Natural killer cell treated with Interleukin-12 subunit alpha and Interleukin-12 subunit beta and Interleukin-15 and Interleukin-18, amount 100 ng/mL, for 72 hours (primary cell): ENCODE measurements around the gene HOXA1. TPM values are rescaled to one million over a fixed set of nuclear protein-coding genes. Genes with fewer than 3 reads are reported as not detected.

Experiments used
- ATAC-seq, 2 donors: fragments of 150-1000 bp; cut with Tn5 transposase in 1 of 2; sonication (Bioruptor Pico), chemical (Tn5 transposase) in 1 of 2; 2 replicates each; pipeline ENCODE4 v1.10.0; 2021
- DNase-seq: peaks from one replicate; pipeline ENCODE4 v3.0.0; 2022; ENCODE audit warnings: low spot score
- H3K27ac Mint-ChIP-seq, 2 donors: 1 replicate in 1 of 2; 2 replicates in 1 of 2; pipeline ENCODE4 v1.8.0; 2022; ENCODE audit warnings: mixed read lengths in 2 of 2, mild to moderate bottlenecking in 1 of 2, moderate library complexity in 1 of 2
- H3K27me3 Mint-ChIP-seq, 2 donors: 1 replicate in 1 of 2; 2 replicates in 1 of 2; pipeline ENCODE4 v1.8.0; 2022; ENCODE audit warnings: mixed read lengths in 2 of 2
- H3K36me3 Mint-ChIP-seq: one replicate; pipeline ENCODE4 v1.8.0; 2022; ENCODE audit warnings: mixed read lengths
- H3K4me1 Mint-ChIP-seq, 2 donors: 1 replicate in 1 of 2; 2 replicates in 1 of 2; pipeline ENCODE4 v1.8.0; 2022; ENCODE audit warnings: low read depth in 2 of 2, mixed read lengths in 2 of 2, mild to moderate bottlenecking in 1 of 2
- H3K4me3 Mint-ChIP-seq: one replicate; pipeline ENCODE4 v1.8.0; 2022; ENCODE audit warnings: mixed read lengths
- H3K9me3 Mint-ChIP-seq: 2 replicates; pipeline ENCODE4 v1.8.0; 2022; ENCODE audit warnings: mixed read lengths
- total RNA-seq, 2 donors: library from RNA; stranded (reverse); gene quantifications; one replicate each; pipeline ENCODE4 v1.2.3, GENCODE V29; 2022

The HOXA1 gene
- total RNA-seq, 2 donors from 2014 or later: 0.36 to 0.78 TPM

DNA sequence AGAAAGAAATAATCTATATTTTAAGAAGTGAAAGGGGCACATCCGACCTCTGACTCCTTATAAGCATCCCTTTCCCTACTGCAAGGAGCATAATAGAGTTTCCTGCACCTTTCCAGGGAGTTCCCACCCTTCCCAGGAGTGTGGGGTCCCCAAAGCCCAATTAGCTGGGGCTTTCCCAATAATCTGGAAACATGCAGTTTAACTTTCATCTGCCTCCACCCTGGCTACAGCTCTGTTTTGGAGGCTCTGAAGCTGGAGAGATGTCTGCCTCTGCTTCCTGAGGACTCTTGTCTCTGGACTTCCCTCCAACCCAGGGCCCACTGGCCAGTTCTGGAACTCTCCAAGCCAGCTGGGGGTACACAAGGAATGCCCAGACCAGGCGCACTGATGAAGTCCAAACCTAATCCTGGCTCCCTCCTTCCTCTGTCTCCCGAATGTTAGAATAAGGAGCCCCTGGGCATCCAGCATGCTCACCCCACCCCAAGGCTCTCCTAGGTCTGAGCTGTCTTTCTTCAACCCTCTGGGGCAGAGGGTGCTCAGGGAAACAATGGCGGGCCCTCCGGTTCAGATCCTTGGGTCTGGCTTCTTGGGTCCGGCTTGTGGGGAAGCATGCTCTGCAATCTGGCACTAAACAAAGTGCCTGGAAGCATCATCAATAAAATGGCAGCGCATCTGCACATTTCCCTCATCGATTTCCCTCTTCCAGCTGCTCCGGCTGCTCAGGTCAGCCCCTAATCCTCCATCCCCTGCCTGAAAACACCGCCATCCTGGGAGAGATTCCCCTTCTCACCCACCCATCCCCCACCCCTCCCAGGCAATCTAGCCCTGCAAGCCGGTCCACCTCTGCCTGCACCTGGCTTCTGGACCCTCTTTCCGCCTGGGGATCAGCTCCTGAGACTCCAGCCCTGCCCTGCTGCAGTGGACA is 21.4 kb upstream of the HOXA1 start:
- no peaks in the 10 kb centered on the region for H3K4me1 Mint-ChIP-seq
- H3K27me3 Mint-ChIP-seq: no peaks in the 10 kb centered on the region
- H3K9me3 Mint-ChIP-seq: no peaks in the 10 kb centered on the region
- H3K27ac Mint-ChIP-seq: no peak overlapping the region
- no peak overlapping the region for H3K4me3 Mint-ChIP-seq
- no peak for ATAC-seq
- no peak for DNase-seq
- no peaks in the 10 kb centered on the region for H3K36me3 Mint-ChIP-seq

DNA sequence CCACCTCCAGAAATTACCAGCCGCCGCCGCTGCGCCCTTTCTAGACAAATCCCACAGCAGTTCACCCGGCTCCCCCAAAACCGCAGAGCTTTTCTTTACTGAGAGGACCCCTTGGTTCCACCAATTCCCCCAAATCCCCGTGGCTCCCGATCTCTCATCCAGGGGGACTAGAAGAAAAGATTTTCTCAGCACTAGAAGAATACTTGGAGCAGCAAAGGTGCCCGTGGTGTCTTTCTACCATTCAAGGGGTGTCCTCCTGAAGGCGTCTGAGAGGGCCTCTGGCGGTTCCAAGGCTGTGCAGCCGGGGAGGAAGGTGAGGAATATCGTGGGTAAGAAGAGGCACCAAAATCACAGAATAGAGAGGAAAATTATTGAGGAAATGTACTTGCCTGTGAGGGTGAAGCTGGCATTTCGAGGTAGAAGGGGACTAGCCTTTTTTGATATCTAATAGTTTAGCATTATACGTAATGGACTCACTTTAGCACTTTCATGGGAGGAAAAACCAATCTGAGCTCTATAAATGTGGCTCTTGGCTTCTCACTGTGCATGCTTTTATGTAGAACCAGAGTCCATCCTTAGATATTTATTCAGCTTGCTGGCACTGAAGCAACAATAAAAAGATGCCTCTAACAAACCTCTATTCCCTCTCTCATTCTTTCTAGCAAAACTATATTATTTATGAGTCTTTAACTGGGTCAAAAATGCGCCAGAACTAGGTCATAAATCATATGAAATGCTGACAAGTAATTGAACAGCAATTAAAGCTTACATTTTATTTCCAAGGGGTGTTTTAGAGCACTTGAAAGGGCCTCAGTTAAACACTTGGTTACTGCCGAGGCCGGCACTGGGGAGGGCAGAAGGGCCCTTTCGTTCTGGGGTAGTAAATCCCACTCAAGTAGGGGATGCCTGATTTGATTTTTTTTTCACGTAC is 20.5 kb upstream of the HOXA1 start:
- ATAC-seq: no peak
- Mint-ChIP-seq H3K4me1 (no peaks in the 10 kb centered on the region), H3K4me3 (no peak overlapping the region), H3K27ac (no peak overlapping the region), H3K27me3 (no peaks in the 10 kb centered on the region), H3K9me3 (no peaks in the 10 kb centered on the region), H3K36me3 (no peaks in the 10 kb centered on the region)
- no peak for DNase-seq

DNA sequence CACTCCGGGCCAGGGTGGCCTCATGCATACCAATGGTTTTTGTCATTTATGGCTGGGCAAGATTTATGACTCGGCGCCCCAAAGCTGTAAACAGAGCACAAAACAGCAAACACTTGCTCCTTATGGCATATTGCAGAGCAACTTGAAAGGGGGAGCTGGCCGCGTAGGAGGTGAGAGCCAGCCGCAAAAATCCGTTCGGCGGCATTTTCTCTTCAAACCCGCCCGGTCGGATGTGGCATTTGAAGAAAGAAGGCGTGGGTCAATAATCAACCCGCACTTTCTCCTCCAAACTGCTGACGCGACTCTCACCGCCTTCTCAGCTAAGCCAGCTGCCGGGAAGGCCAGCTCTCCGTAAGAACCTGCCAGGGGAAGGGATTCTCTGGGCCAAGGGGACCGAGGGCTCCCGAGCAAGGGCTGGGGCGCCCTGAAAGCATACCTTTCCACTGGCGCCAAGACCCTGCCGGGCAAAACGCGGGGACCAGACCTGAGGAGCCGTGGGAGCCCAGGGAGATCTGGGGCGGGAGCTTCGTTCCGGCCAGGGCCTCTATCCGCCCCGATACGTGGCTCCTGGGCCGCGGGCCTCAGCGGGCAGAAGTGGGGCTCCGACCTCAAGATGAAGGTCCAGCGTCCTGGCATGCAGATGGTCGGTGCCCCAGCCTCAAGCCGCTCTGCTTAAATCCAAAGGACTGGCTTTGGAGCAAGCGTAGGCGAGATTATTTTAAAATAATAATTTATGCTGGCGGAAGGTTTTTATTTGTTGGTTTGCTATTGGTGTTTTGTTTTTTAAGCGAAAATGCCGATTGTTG is 19.6 kb upstream of the HOXA1 start:
- Mint-ChIP-seq H3K27ac (no peak overlapping the region), H3K4me1 (no peaks in the 10 kb centered on the region), H3K9me3 (no peaks in the 10 kb centered on the region), H3K4me3 (no peak overlapping the region), H3K36me3 (no peaks in the 10 kb centered on the region), H3K27me3 (no peaks in the 10 kb centered on the region)
- DNase-seq: no peak
- no peak for ATAC-seq

DNA sequence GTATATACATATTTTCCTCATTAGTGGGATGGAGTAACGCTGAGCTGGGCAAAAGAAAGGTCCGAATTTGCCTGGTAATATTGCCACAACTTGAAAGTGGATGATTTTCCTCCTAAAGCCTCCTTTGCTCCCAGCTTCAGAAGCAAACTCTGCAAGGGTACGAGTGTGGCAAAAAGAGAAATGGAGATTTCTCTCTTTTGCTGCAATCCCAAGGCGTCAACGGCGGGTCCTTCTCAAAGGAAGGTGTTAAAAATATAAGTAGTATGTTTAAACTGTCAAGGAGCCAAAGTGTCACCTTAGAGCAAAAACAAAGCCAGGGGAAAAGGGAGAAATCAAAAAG is 19.1 kb upstream of the HOXA1 start:
- Mint-ChIP-seq H3K4me3 (no peak overlapping the region), H3K36me3 (no peaks in the 10 kb centered on the region), H3K9me3 (no peaks in the 10 kb centered on the region), H3K27me3 (no peaks in the 10 kb centered on the region), H3K27ac (no peak overlapping the region), H3K4me1 (no peaks in the 10 kb centered on the region)
- ATAC-seq (no peak), DNase-seq (no peak)

DNA sequence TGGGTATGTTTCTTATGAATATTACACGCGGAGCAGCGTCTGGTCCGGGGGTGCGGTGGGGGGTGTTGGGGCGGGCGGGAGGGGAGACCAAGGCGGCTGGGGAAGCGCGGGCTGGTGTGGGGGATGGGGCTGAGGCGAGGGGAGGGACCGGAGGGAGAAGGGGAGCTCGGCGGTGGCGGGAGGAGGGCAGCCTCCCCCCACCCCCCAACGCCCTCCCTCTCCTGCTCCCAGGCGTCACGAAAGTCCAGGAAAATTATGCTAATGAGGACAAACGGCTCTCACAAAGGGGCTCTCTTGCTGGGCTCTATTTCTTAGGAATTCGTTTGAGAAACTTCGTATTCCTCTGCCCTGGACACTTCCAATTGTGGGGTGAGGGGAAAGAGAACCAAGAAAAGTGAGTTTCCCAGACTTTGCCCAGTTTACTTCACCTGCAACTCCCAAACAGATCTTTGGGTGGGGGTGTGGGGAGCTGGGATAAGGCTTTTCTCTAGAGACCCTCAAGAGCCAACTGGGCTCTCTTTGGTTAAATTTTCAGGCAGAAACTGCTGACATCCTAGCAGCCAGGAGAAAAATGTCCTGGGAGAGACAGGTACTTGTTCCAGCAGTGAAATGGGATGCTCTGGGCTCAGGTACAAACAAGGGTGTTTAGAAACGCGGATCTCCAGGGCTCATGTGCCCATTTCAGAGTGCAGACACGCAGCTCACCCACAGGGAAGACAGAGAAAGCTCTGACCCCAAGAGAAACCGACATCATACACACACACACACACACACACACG is 18.4 kb upstream of the HOXA1 start:
- ATAC-seq (no peak), DNase-seq (no peak)
- Mint-ChIP-seq H3K4me3 (no peak overlapping the region), H3K27ac (no peak overlapping the region), H3K9me3 (no peaks in the 10 kb centered on the region), H3K27me3 (no peaks in the 10 kb centered on the region), H3K36me3 (no peaks in the 10 kb centered on the region), H3K4me1 (no peaks in the 10 kb centered on the region)

DNA sequence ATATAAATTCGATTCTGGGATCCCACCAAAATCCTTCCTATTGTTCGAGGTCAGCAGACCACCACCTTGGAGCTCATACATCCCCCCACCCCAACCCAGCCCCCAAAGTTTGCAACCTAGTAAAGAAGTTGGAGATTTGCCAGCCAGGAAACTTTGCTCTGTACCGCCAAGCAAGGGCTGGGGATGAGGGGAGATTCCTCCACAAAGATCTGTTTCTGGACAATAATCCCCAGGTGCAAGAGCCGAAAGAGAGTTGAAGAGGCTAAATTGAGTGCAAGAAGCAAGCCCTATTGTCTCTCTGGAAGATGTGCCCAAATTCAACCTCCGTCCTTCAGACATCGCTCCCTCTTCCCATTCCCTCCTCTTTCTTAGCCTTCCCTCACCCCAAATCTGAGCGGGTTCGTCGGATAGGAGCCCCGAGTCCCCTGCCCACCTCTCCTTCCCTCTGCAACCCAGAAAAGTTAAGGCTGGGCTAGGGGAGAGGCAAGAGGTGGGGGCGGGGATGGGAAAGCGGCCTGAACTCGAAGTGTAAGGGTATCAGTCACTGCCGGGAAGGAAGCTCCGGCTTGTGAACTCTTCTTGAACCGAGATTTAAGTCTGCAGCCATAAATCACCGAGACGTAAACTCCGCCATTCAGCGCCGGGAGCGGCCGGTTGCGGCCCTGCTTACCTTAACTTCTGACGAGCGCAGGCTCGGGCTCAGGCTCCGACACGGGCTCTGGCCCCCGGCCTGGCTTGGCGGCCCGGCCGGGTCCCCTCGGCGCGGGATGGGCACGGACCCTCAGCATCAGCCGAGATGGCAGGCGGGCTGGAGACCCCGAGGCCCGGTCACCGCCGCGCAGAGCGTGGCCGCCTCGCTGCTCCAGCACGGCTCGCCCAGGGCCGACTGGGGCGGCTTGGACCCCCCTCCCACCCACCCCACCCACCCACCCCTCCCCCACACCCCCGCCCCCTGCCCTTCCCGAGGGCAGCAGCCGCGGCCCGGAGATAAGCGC is 17.5 kb upstream of the HOXA1 start:
- DNase-seq: no peak
- Mint-ChIP-seq H3K4me3 (no peak overlapping the region), H3K4me1 (no peaks in the 10 kb centered on the region), H3K9me3 (no peaks in the 10 kb centered on the region), H3K27ac (no peak overlapping the region), H3K36me3 (no peaks in the 10 kb centered on the region), H3K27me3 (no peaks in the 10 kb centered on the region)
- ATAC-seq: no peak

DNA sequence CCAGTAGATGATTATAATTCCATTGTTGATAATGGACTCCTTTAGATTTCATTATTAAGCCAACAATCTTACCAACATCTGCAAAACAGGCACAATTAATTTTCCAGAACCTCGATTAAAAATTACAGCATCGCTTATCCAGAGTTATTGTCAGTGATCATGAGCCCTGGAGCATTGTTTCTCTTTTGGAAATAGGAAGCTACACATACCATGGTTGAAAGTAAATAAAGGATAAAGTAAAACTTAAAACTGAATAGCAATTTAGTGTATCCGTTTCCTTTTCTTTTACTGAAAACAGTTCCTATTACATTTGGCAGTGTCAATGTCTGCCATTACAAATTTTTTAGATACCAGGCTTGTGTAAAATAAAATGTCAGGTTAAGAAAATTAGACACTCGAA is 16.6 kb upstream of the HOXA1 start:
- H3K27ac Mint-ChIP-seq: no peak overlapping the region

DNA sequence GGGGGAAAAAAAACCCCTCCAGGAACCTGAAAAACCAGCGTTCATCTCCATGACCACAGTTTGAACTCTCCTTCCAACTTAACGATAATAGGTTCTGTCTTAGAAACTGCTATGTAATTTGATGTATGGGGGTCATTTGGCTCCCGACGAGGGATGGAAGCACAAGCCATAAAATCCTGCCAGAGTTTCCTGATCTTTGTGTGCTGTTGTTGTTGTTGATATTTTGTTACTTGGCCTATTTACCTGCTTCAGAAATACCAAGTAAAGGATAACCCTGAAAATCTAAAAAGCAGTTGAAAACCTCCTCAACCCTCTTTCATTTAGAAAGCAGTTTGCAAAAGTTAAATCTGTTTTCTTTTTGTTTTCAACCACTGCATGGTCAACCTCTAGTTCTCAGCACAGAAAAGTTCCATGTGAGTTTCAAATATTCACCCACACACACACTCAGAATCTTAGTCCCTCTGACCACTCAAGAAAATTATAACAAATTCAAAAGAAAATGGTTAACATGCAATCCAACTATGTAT is 16.0 kb upstream of the HOXA1 start:
- H3K4me1 Mint-ChIP-seq: no peaks in the 10 kb centered on the region
- no peaks in the 10 kb centered on the region for H3K27me3 Mint-ChIP-seq
- H3K9me3 Mint-ChIP-seq: no peaks in the 10 kb centered on the region
- DNase-seq (no peak), ATAC-seq (no peak)
- no peaks in the 10 kb centered on the region for H3K36me3 Mint-ChIP-seq
- no peak overlapping the region for H3K4me3 Mint-ChIP-seq
- no peak overlapping the region for H3K27ac Mint-ChIP-seq

More for the DNA sequence above, 16.6 kb upstream of the HOXA1 start:
- Mint-ChIP-seq H3K4me1 (no peaks in the 10 kb centered on the region), H3K27me3 (no peaks in the 10 kb centered on the region), H3K36me3 (no peaks in the 10 kb centered on the region), H3K9me3 (no peaks in the 10 kb centered on the region), H3K4me3 (no peak overlapping the region)
- ATAC-seq: no peak
- no peak for DNase-seq

DNA sequence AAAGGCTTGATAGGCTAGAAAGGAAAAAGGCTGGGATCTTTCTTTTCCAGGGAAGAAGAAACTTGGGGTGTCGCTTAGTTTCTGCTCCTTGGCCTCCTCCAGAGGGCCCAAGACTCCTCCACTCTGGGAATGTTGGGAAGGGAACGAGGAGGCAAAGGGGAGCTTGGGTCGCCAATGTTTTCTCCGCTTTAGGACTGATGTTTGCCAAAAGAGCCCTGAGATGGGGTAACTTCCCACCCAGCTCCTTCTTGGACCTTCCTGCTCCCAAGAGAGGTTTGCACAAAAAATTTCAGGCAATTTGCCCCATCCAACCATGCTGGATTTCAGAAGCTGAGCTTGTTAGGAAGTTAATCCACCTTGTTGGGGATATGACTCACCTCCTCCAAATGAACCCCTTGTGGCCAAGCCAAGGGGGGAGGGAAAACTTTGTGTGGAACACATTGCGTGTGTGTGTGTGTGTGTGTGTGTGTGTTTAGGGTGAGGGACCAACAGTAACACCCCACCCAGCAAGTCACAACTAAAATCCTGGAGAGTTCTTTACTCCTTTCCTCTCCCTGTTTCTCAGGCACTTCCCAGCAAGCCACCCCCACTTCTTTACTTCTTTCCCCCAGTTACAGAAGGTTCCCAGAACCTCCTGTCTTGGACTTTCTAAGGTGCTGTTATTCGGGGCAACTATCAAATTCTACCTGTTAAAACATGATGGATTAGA is 15.4 kb upstream of the HOXA1 start:
- Mint-ChIP-seq H3K4me1 (no peaks in the 10 kb centered on the region), H3K27ac (no peak overlapping the region), H3K27me3 (no peaks in the 10 kb centered on the region)

DNA sequence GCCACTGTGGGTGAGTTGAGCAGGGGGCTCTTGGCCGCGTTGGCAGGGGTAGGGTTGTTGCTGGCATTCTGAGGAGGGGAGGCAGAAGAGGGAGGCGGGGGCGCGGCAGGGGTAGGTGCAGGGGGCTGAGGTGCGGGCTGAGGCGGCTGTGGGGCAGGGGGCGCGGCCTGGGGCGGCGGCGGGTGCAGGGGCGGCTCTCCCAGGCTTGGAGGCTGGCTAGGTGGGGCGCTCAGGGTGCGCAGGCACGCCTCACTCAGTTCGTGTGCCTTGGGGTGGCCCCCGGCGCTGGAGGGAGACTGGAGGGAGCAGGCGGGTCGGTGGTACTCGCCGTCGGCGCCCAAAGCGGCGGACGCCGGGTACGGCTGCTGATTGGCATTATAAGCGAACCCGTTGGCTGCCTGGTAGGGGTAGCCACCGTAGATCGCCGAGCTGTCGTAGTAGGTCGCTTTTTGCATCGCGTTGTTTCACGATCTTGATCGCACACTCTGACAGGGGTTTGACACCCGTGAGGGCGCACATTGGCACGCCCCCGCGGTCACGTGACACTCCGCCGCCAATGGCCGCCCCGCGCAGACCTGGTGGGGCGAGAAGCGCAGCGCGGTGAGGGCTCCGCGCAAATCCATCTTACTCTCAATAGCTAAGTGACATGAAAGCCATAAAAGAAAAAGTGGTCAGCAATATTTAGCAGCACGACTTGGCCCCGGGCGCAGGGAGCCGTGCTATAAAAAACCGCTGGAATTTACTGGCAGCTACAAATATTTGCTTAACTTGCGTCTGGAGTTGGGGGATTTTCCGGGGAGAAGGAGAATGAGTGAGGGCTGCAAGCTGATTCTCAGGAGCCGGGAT is 14.6 kb upstream of the HOXA1 start:
- no peaks in the 10 kb centered on the region for H3K36me3 Mint-ChIP-seq
- ATAC-seq: no peak

More for the DNA sequence above, 15.4 kb upstream of the HOXA1 start:
- Mint-ChIP-seq H3K9me3 (no peaks in the 10 kb centered on the region), H3K36me3 (no peaks in the 10 kb centered on the region), H3K4me3 (no peak overlapping the region)
- DNase-seq: no peak
- ATAC-seq: no peak

More for the DNA sequence above, 14.6 kb upstream of the HOXA1 start:
- no peak for DNase-seq
- no peak overlapping the region for H3K27ac Mint-ChIP-seq
- H3K27me3 Mint-ChIP-seq: peaks cover 0 to 2% of the 10 kb centered on the region in 2 donors
- no peaks in the 10 kb centered on the region for H3K9me3 Mint-ChIP-seq
- H3K4me3 Mint-ChIP-seq: no peak overlapping the region
- no peaks in the 10 kb centered on the region for H3K4me1 Mint-ChIP-seq
